ENCODE measurements around the gene HAUS3.

Gene HAUS3

DNA sequence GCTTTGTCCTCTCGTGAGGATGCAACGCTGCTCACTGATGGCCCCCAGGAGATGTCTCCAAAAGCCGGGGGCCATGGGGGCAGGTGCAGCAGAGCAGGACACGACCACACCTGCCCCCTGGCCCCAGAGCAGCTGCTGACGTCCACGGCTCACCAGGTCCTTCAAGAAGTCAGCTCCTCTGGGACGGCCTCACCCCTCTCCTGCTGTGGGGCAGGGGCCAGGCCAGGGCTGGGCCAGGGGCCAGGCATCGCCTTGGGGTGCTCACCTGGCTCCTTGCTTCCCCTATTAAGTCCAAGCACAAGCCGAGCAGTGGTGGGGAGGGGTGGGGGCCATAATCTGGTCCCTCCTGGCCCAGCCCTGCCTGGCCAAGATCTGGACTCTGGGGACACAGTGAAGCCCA is 48.6 kb upstream of the HAUS3 start (continued):
- TF ChIP-seq, protein P1, sequence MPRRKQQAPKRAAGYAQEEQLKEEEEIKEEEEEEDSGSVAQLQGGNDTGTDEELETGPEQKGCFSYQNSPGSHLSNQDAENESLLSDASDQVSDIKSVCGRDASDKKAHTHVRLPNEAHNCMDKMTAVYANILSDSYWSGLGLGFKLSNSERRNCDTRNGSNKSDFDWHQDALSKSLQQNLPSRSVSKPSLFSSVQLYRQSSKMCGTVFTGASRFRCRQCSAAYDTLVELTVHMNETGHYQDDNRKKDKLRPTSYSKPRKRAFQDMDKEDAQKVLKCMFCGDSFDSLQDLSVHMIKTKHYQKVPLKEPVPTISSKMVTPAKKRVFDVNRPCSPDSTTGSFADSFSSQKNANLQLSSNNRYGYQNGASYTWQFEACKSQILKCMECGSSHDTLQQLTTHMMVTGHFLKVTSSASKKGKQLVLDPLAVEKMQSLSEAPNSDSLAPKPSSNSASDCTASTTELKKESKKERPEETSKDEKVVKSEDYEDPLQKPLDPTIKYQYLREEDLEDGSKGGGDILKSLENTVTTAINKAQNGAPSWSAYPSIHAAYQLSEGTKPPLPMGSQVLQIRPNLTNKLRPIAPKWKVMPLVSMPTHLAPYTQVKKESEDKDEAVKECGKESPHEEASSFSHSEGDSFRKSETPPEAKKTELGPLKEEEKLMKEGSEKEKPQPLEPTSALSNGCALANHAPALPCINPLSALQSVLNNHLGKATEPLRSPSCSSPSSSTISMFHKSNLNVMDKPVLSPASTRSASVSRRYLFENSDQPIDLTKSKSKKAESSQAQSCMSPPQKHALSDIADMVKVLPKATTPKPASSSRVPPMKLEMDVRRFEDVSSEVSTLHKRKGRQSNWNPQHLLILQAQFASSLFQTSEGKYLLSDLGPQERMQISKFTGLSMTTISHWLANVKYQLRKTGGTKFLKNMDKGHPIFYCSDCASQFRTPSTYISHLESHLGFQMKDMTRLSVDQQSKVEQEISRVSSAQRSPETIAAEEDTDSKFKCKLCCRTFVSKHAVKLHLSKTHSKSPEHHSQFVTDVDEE (CRISPR knock-in tag; IDR thresholded peaks at IDR 0.05): no peak
- TF ChIP-seq ZC3H10 (CRISPR knock-in tag; IDR thresholded peaks at IDR 0.05) (no peak), BACH2 (CRISPR knock-in tag; IDR thresholded peaks at IDR 0.05; ENCODE audit: borderline replicate concordance) (no peak), ARNTL (CRISPR knock-in tag; IDR thresholded peaks at IDR 0.05; ENCODE audit: borderline replicate concordance, low read depth) (no peak)
- TF ChIP-seq, protein P2, sequence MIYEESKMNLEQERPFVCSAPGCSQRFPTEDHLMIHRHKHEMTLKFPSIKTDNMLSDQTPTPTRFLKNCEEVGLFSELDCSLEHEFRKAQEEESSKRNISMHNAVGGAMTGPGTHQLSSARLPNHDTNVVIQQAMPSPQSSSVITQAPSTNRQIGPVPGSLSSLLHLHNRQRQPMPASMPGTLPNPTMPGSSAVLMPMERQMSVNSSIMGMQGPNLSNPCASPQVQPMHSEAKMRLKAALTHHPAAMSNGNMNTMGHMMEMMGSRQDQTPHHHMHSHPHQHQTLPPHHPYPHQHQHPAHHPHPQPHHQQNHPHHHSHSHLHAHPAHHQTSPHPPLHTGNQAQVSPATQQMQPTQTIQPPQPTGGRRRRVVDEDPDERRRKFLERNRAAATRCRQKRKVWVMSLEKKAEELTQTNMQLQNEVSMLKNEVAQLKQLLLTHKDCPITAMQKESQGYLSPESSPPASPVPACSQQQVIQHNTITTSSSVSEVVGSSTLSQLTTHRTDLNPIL (CRISPR knock-in tag; IDR thresholded peaks at IDR 0.05; ENCODE audit: low read depth): no peak

DNA sequence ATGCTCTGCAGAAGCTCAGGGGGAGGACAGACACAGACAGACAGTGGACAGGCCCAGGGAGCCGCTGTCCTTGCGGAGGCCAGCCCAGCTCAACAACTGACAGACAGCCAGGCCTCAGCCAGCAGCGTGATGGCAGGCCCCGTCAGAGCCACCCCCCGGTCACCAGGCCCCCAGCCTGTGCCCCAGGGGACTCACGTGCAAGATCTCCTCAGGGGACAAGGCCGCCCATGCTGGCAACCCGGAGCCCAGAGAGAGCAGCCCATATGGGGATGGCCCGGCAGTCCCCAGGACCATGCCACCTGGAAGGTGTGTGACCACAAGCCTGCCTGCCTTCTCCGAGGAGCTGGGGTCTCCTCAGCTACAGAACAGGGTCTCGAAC is 48.0 kb upstream of the HAUS3 start:
- TF ChIP-seq, protein P3, sequence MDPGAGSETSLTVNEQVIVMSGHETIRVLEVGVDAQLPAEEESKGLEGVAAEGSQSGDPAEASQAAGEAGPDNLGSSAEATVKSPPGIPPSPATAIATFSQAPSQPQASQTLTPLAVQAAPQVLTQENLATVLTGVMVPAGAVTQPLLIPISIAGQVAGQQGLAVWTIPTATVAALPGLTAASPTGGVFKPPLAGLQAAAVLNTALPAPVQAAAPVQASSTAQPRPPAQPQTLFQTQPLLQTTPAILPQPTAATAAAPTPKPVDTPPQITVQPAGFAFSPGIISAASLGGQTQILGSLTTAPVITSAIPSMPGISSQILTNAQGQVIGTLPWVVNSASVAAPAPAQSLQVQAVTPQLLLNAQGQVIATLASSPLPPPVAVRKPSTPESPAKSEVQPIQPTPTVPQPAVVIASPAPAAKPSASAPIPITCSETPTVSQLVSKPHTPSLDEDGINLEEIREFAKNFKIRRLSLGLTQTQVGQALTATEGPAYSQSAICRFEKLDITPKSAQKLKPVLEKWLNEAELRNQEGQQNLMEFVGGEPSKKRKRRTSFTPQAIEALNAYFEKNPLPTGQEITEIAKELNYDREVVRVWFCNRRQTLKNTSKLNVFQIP (CRISPR knock-in tag; IDR thresholded peaks at IDR 0.05; ENCODE audit: borderline replicate concordance, low read depth): no peak
- no peak for TF ChIP-seq GLIS3 (CRISPR knock-in tag; IDR thresholded peaks at IDR 0.05)
- no peak for TF ChIP-seq BACH2 (CRISPR knock-in tag; IDR thresholded peaks at IDR 0.05; ENCODE audit: borderline replicate concordance)
- TF ChIP-seq ZNF8 (CRISPR knock-in tag; IDR thresholded peaks at IDR 0.05): no peak
- ATAC-seq: no peak

DNA sequence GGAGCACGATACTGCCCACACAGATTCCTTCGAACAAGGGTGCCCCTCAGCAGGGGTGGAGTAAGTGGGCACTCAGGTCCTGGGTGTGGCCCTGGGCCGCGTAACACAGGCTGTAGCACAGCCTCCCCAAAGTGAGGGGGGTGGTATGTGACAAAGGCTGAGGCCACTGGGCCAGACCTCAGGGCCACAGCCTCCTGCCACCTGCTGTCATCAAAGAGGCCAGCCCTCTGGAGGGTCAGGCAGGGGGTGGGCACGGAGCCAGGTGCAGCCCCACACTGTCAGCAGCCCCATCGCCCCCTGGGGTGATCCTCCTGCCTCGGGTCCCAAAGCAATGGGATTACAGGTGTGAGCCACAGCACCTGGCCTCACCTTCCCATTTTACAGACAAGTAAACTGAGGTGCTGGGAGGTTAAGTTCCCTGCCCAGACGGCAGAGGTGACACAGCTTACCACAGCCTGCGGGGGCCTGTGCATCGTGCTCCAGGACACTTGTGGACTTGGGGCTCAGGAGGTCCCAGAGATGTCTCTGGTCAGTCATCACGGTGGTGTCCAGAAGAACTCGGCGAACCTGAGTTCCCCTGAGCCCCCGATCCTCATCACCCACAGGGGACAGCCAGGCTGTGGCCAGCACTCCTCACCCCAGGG is 47.5 kb upstream of the HAUS3 start:
- ATAC-seq: no peak
- TF ChIP-seq, protein P4, sequence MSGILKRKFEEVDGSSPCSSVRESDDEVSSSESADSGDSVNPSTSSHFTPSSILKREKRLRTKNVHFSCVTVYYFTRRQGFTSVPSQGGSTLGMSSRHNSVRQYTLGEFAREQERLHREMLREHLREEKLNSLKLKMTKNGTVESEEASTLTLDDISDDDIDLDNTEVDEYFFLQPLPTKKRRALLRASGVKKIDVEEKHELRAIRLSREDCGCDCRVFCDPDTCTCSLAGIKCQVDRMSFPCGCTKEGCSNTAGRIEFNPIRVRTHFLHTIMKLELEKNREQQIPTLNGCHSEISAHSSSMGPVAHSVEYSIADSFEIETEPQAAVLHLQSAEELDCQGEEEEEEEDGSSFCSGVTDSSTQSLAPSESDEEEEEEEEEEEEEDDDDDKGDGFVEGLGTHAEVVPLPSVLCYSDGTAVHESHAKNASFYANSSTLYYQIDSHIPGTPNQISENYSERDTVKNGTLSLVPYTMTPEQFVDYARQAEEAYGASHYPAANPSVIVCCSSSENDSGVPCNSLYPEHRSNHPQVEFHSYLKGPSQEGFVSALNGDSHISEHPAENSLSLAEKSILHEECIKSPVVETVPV (CRISPR knock-in tag; IDR thresholded peaks at IDR 0.05): no peak
- TF ChIP-seq, protein P1 (CRISPR knock-in tag; IDR thresholded peaks at IDR 0.05): no peak
- TF ChIP-seq, protein P2 (CRISPR knock-in tag; IDR thresholded peaks at IDR 0.05; ENCODE audit: low read depth): no peak
- TF ChIP-seq BACH2 (CRISPR knock-in tag; IDR thresholded peaks at IDR 0.05; ENCODE audit: borderline replicate concordance) (no peak), ZC3H10 (CRISPR knock-in tag; IDR thresholded peaks at IDR 0.05) (no peak), PPARA (CRISPR knock-in tag; IDR thresholded peaks at IDR 0.05; ENCODE audit: borderline replicate concordance) (no peak), TCF4 (CRISPR knock-in tag; IDR thresholded peaks at IDR 0.05; ENCODE audit: borderline replicate concordance) (no peak), ZFP3 (CRISPR knock-in tag; IDR thresholded peaks at IDR 0.05) (no peak), ZNF70 (CRISPR knock-in tag; IDR thresholded peaks at IDR 0.05) (no peak), OSR1 (CRISPR knock-in tag; IDR thresholded peaks at IDR 0.05) (no peak), ISL1 (CRISPR knock-in tag; IDR thresholded peaks at IDR 0.05) (no peak), ZNF565 (CRISPR knock-in tag; conservative IDR thresholded peaks at IDR 0.05; ENCODE audit: low read depth) (no peak), ZFP30 (CRISPR knock-in tag; IDR thresholded peaks at IDR 0.05) (no peak), ZNF8 (CRISPR knock-in tag; IDR thresholded peaks at IDR 0.05) (no peak)
- TF ChIP-seq, protein P5, sequence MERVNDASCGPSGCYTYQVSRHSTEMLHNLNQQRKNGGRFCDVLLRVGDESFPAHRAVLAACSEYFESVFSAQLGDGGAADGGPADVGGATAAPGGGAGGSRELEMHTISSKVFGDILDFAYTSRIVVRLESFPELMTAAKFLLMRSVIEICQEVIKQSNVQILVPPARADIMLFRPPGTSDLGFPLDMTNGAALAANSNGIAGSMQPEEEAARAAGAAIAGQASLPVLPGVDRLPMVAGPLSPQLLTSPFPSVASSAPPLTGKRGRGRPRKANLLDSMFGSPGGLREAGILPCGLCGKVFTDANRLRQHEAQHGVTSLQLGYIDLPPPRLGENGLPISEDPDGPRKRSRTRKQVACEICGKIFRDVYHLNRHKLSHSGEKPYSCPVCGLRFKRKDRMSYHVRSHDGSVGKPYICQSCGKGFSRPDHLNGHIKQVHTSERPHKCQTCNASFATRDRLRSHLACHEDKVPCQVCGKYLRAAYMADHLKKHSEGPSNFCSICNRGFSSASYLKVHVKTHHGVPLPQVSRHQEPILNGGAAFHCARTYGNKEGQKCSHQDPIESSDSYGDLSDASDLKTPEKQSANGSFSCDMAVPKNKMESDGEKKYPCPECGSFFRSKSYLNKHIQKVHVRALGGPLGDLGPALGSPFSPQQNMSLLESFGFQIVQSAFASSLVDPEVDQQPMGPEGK (CRISPR knock-in tag; IDR thresholded peaks at IDR 0.05; ENCODE audit: borderline replicate concordance): no peak

Measured in SK-N-SH treated with all-trans-retinoic acid at 6 μM for 48 hours (cell line).